Activated T-cell treated with anti-CD3 and anti-CD28 coated beads, Interleukin-2, amount 50 U/mL, for 24 hours (primary cell): ENCODE results near the gene PITPNM2.

Experiments
- DNase-seq: peaks from one replicate; pipeline ENCODE4 v3.0.0-alpha.2; 2020
- H3K27ac Mint-ChIP-seq: 2 replicates; pipeline ENCODE4 v1.8.0; 2020; ENCODE audit warnings: mild to moderate bottlenecking, mixed read lengths
- H3K27me3 Mint-ChIP-seq: 2 replicates; pipeline ENCODE4 v1.8.0; 2020; ENCODE audit warnings: mixed read lengths
- H3K36me3 Mint-ChIP-seq: 2 replicates; pipeline ENCODE4 v1.8.0; 2020; ENCODE audit warnings: low read depth, mixed read lengths
- H3K4me1 Mint-ChIP-seq: 2 replicates; pipeline ENCODE4 v1.8.0; 2020; ENCODE audit warnings: low read depth, mixed read lengths
- H3K4me3 Mint-ChIP-seq: 2 replicates; pipeline ENCODE4 v1.8.0; 2020; ENCODE audit warnings: mild to moderate bottlenecking, moderate library complexity, mixed read lengths
- H3K9me3 Mint-ChIP-seq: 2 replicates; pipeline ENCODE4 v1.8.0; 2020; ENCODE audit warnings: mixed read lengths

PITPNM2 gene

GRCh38 chr12:123151457-123152454 lies 866 bp upstream of the PITPNM2 start:
- Mint-ChIP-seq H3K27me3 (no peaks in the 10 kb centered on the region), H3K36me3 (peaks cover 37% of the 10 kb centered on the region), H3K4me3 (peak overlapping the region; percentile 76), H3K9me3 (no peaks in the 10 kb centered on the region), H3K27ac (peak overlapping the region; percentile 81), H3K4me1 (peaks cover 34% of the 10 kb centered on the region)
- no peak for DNase-seq

- H3K9me3 Mint-ChIP-seq, result no peaks in the 10 kb centered on the region
- H3K27ac Mint-ChIP-seq, result no peak overlapping the region
- DNase-seq, result peak; percentile 64
- peaks cover 28% of the 10 kb centered on the region for H3K36me3 Mint-ChIP-seq
- peaks cover 34% of the 10 kb centered on the region for H3K4me1 Mint-ChIP-seq
- H3K27me3 Mint-ChIP-seq, result no peaks in the 10 kb centered on the region
- H3K4me3 Mint-ChIP-seq, result peak overlapping the region; percentile 78
Measured at GRCh38 chr12:123150275-123150743, 581 bp downstream of the PITPNM2 start.

- no peaks in the 10 kb centered on the region for H3K27me3 Mint-ChIP-seq
- H3K36me3 Mint-ChIP-seq, result peaks cover 25% of the 10 kb centered on the region
- H3K4me1 Mint-ChIP-seq, result peaks cover 34% of the 10 kb centered on the region
- no peaks in the 10 kb centered on the region for H3K9me3 Mint-ChIP-seq
- DNase-seq, result no peak
- H3K4me3 Mint-ChIP-seq, result peak overlapping the region; percentile 78
- H3K27ac Mint-ChIP-seq, result peak overlapping the region; percentile 85
Measured at GRCh38 chr12:123149501-123150274, 1.2 kb downstream of the PITPNM2 start.

GRCh38 chr12:123149088-123149487 lies 1.8 kb downstream of the PITPNM2 start:
- H3K4me1 Mint-ChIP-seq, result peaks cover 35% of the 10 kb centered on the region
- H3K27ac Mint-ChIP-seq, result peak overlapping the region; percentile 85
- H3K4me3 Mint-ChIP-seq, result peak overlapping the region; percentile 78
- DNase-seq, result no peak
- H3K36me3 Mint-ChIP-seq, result peaks cover 20% of the 10 kb centered on the region
- H3K9me3 Mint-ChIP-seq, result no peaks in the 10 kb centered on the region
- H3K27me3 Mint-ChIP-seq, result no peaks in the 10 kb centered on the region

GRCh38 chr12:123148655-123149054 lies 2.2 kb downstream of the PITPNM2 start:
- Mint-ChIP-seq H3K4me3 (no peak overlapping the region), H3K4me1 (peaks cover 37% of the 10 kb centered on the region), H3K36me3 (peaks cover 15% of the 10 kb centered on the region), H3K27ac (no peak overlapping the region), H3K9me3 (no peaks in the 10 kb centered on the region), H3K27me3 (no peaks in the 10 kb centered on the region)
- DNase-seq, result no peak

GRCh38 chr12:123148223-123148622 lies 2.7 kb downstream of the PITPNM2 start:
- Mint-ChIP-seq H3K36me3 (peaks cover 13% of the 10 kb centered on the region), H3K9me3 (no peaks in the 10 kb centered on the region), H3K4me1 (peaks cover 37% of the 10 kb centered on the region), H3K4me3 (no peak overlapping the region), H3K27ac (no peak overlapping the region), H3K27me3 (no peaks in the 10 kb centered on the region)
- DNase-seq, result no peak

GRCh38 chr12:123145211-123145610 lies 5.7 kb downstream of the PITPNM2 start:
- Mint-ChIP-seq H3K4me1 (peaks cover 41% of the 10 kb centered on the region), H3K27me3 (no peaks in the 10 kb centered on the region), H3K4me3 (no peak overlapping the region), H3K9me3 (no peaks in the 10 kb centered on the region), H3K36me3 (peaks cover 1% of the 10 kb centered on the region), H3K27ac (no peak overlapping the region)
- no peak for DNase-seq

GRCh38 chr12:123143736-123144461 lies 7.0 kb downstream of the PITPNM2 start:
- Mint-ChIP-seq H3K27ac (no peak overlapping the region), H3K4me1 (peaks cover 39% of the 10 kb centered on the region), H3K36me3 (peaks cover 1% of the 10 kb centered on the region), H3K4me3 (no peak overlapping the region), H3K27me3 (no peaks in the 10 kb centered on the region), H3K9me3 (no peaks in the 10 kb centered on the region)
- no peak for DNase-seq

- peaks cover 2% of the 10 kb centered on the region for H3K36me3 Mint-ChIP-seq
- no peaks in the 10 kb centered on the region for H3K9me3 Mint-ChIP-seq
- no peak overlapping the region for H3K4me3 Mint-ChIP-seq
- no peak for DNase-seq
- no peaks in the 10 kb centered on the region for H3K27me3 Mint-ChIP-seq
- peaks cover 32% of the 10 kb centered on the region for H3K4me1 Mint-ChIP-seq
- H3K27ac Mint-ChIP-seq, result no peak overlapping the region
Measured at GRCh38 chr12:123142921-123143735, 7.8 kb downstream of the PITPNM2 start.

- Mint-ChIP-seq H3K27me3 (no peaks in the 10 kb centered on the region), H3K4me3 (no peak overlapping the region), H3K27ac (no peak overlapping the region), H3K36me3 (peaks cover 7% of the 10 kb centered on the region), H3K4me1 (peaks cover 32% of the 10 kb centered on the region), H3K9me3 (no peaks in the 10 kb centered on the region)
- DNase-seq, result no peak
Measured at GRCh38 chr12:123142518-123142840, 8.4 kb downstream of the PITPNM2 start.

- DNase-seq, result no peak
- H3K27ac Mint-ChIP-seq, result no peak overlapping the region
- H3K9me3 Mint-ChIP-seq, result no peaks in the 10 kb centered on the region
- H3K4me1 Mint-ChIP-seq, result peaks cover 32% of the 10 kb centered on the region
- peaks cover 7% of the 10 kb centered on the region for H3K36me3 Mint-ChIP-seq
- no peak overlapping the region for H3K4me3 Mint-ChIP-seq
- no peaks in the 10 kb centered on the region for H3K27me3 Mint-ChIP-seq
Measured at GRCh38 chr12:123141615-123142517, 9.0 kb downstream of the PITPNM2 start.

- H3K4me1 Mint-ChIP-seq, result peaks cover 32% of the 10 kb centered on the region
- no peaks in the 10 kb centered on the region for H3K9me3 Mint-ChIP-seq
- peaks cover 7% of the 10 kb centered on the region for H3K36me3 Mint-ChIP-seq
- DNase-seq, result no peak
- no peak overlapping the region for H3K27ac Mint-ChIP-seq
- H3K27me3 Mint-ChIP-seq, result no peaks in the 10 kb centered on the region
- H3K4me3 Mint-ChIP-seq, result no peak overlapping the region
Measured at GRCh38 chr12:123140676-123141614, 9.9 kb downstream of the PITPNM2 start.
